ENCODE measurements around the gene PXN.
A peak's percentile ranks its signal among the peaks of the same experiment; 100 is the strongest.
"Not testable (repeated sequence)": the region's sequence is repeated elsewhere in the genome, so short reads cannot be mapped to it uniquely, and the experiment has no call there.

The PXN gene

GRCh38 chr12:120236809-120237208 is 28.7 kb downstream of the PXN start:
- H3K27ac ChIP-seq (ENCODE audit: extremely low read depth, low read depth, low read length); H3K9me3 ChIP-seq (ENCODE audit: control insufficient read depth, insufficient read depth, low read depth, low read length); H3K36me3 ChIP-seq (ENCODE audit: control insufficient read depth in 2 of 2, insufficient read depth in 1 of 2, low read length in 2 of 2); H3K4me3 ChIP-seq (ENCODE audit: low read depth, low read length): not testable (repeated sequence)
- ChIA-PET POLR2A (interaction anchor here (0.6 to 2.4 kb wide), 4 partner anchors 7 to 60 kb away, joined by 4 to 9 read pairs (median 8); partner anchors contain the start of genes RNU4-2 and RPLP0), CTCF (interaction anchor here (0.6 to 9.3 kb wide), 7 partner anchors 7 to 34 kb away, joined by 3 to 132 read pairs (median 18); partner anchors contain the start of gene PXN)
- peaks cover 18% of the 10 kb centered on the region for H3K4me1 ChIP-seq (ENCODE audit: control insufficient read depth, insufficient read depth, low read length)
- TF ChIP-seq ZSCAN4 (tag by site-specific recombination; IDR thresholded peaks at IDR 0.05) = 0 out of 2 replicates have a peak, but pooled peaks have one; percentile 28

- Histone ChIP-seq H3K36me3 (ENCODE audit: control insufficient read depth in 2 of 2, insufficient read depth in 1 of 2, low read length in 2 of 2) (no peaks in the 10 kb centered on the region), H3K4me3 (ENCODE audit: low read depth, low read length) (no peak overlapping the region), H3K4me1 (ENCODE audit: control insufficient read depth, insufficient read depth, low read length) (peaks cover 29% of the 10 kb centered on the region), H3K27ac (ENCODE audit: extremely low read depth, low read depth, low read length) (peak overlapping the region; percentile 11; the same call in 1 of the 2 replicates), H3K9me3 (ENCODE audit: control insufficient read depth, insufficient read depth, low read depth, low read length) (no peaks in the 10 kb centered on the region)
- ChIA-PET POLR2A (interaction anchor here (0.5 to 2.5 kb wide), 11 partner anchors 9 to 1650 kb away, joined by 3 to 36 read pairs (median 9); partner anchors contain the start of genes PXN, RNU4-1, RNU4-2 and RPLP0), CTCF (interaction anchor here (0.6 to 7.7 kb wide), 19 partner anchors 8 to 200 kb away, joined by 3 to 132 read pairs (median 6); partner anchors contain the start of genes PXN, RPLP0 and SIRT4)
- TF ChIP-seq ZNF394 (tag by site-specific recombination; IDR thresholded peaks at IDR 0.05; ENCODE audit: borderline replicate concordance) = no peak
- TF ChIP-seq ZNF624 (tag by site-specific recombination; IDR thresholded peaks at IDR 0.05) = no peak
- no peak for TF ChIP-seq ZNF169 (tag by site-specific recombination; IDR thresholded peaks at IDR 0.05)
- no peak for TF ChIP-seq ZSCAN16 (tag by site-specific recombination; IDR thresholded peaks at IDR 0.05)
- no peak for TF ChIP-seq ZNF701 (tag by site-specific recombination; IDR thresholded peaks at IDR 0.05)
- no peak for TF ChIP-seq ZNF311 (tag by site-specific recombination; IDR thresholded peaks at IDR 0.05; ENCODE audit: borderline replicate concordance)
- 0 out of 2 replicates have a peak, but pooled peaks have one; percentile 27 for TF ChIP-seq SCRT1 (tag by site-specific recombination; IDR thresholded peaks at IDR 0.05; ENCODE audit: borderline replicate concordance)
- 0 out of 2 replicates have a peak, but pooled peaks have one; percentile 29 for TF ChIP-seq CTCF (tag by site-specific recombination; IDR thresholded peaks at IDR 0.05)
- TF ChIP-seq ZNF560 (tag by site-specific recombination; IDR thresholded peaks at IDR 0.05; ENCODE audit: borderline replicate concordance) = no peak
- TF ChIP-seq ZBTB20 (tag by site-specific recombination; IDR thresholded peaks at IDR 0.05) = 0 out of 2 replicates have a peak, but pooled peaks have one; percentile 2
- TF ChIP-seq ZNF585B (tag by site-specific recombination; IDR thresholded peaks at IDR 0.05) = no peak
- no peak for TF ChIP-seq ZBTB8A (tag by site-specific recombination; IDR thresholded peaks at IDR 0.05)
- TF ChIP-seq ZNF121 (tag by site-specific recombination; IDR thresholded peaks at IDR 0.05) = no peak
- peak; percentile 34; the same call in 1 of the 2 replicates for TF ChIP-seq EGR2 (tag by site-specific recombination; IDR thresholded peaks at IDR 0.05; ENCODE audit: low read depth)
- no peak for TF ChIP-seq ZNF292 (tag by site-specific recombination; IDR thresholded peaks at IDR 0.05; ENCODE audit: borderline replicate concordance, low read depth)
- no peak for TF ChIP-seq HOXD13 (CRISPR knock-in tag; IDR thresholded peaks at IDR 0.05; ENCODE audit: borderline replicate concordance)
- TF ChIP-seq ZNF610 (tag by site-specific recombination; IDR thresholded peaks at IDR 0.05; ENCODE audit: borderline replicate concordance) = no peak
- TF ChIP-seq ZNF639 (tag by site-specific recombination; IDR thresholded peaks at IDR 0.05) = no peak
- no peak for TF ChIP-seq ZNF350 (tag by site-specific recombination; IDR thresholded peaks at IDR 0.05)
- TF ChIP-seq ZNF626 (tag by site-specific recombination; IDR thresholded peaks at IDR 0.05) = no peak
- no peak for TF ChIP-seq ZNF174 (tag by site-specific recombination; IDR thresholded peaks at IDR 0.05)
- no peak for TF ChIP-seq ZNF302 (tag by site-specific recombination; IDR thresholded peaks at IDR 0.05; ENCODE audit: low read depth)
- TF ChIP-seq ZNF214 (tag by site-specific recombination; IDR thresholded peaks at IDR 0.05; ENCODE audit: borderline replicate concordance) = no peak
- peak; percentile 75 for TF ChIP-seq SCRT2 (tag by site-specific recombination; IDR thresholded peaks at IDR 0.05)
- no peak for TF ChIP-seq ZNF792 (tag by site-specific recombination; IDR thresholded peaks at IDR 0.05)
- no peak for TF ChIP-seq ZNF596 (tag by site-specific recombination; IDR thresholded peaks at IDR 0.05)
Measured at GRCh38 chr12:120235369-120236323, 29.9 kb downstream of the PXN start.

Data from HEK293 (cell line).